Mesothelial cell of epicardium (in vitro differentiated cells): ENCODE results near the gene CLEC16A. TPM values are rescaled to one million over a fixed set of nuclear protein-coding genes. Genes with fewer than 3 reads are reported as not detected.

Source experiments
- DNase-seq, 2 experiments: peaks; one replicate each; pipeline ENCODE4 v3.0.0; 2021; ENCODE audit warnings: low spot score in 2 of 2; ENCODE audit not compliant: unreplicated experiment in 2 of 2
- H3K27ac Mint-ChIP-seq: 2 replicates; pipeline ENCODE4 v1.8.0; 2021; ENCODE audit warnings: mixed read lengths
- H3K27me3 Mint-ChIP-seq: 2 replicates; pipeline ENCODE4 v1.8.0; 2021; ENCODE audit warnings: low read depth, mixed read lengths
- H3K36me3 Mint-ChIP-seq: 2 replicates; pipeline ENCODE4 v1.8.0; 2021; ENCODE audit warnings: mixed read lengths
- H3K4me1 Mint-ChIP-seq: 2 replicates; pipeline ENCODE4 v1.8.0; 2021; ENCODE audit warnings: mixed read lengths
- H3K4me3 Mint-ChIP-seq: 2 replicates; pipeline ENCODE4 v1.8.0; 2021; ENCODE audit warnings: mild to moderate bottlenecking, moderate library complexity, mixed read lengths
- H3K9me3 Mint-ChIP-seq: 2 replicates; pipeline ENCODE4 v1.8.0; 2021; ENCODE audit warnings: mixed read lengths
- total RNA-seq: library from RNA; stranded (reverse); gene quantifications from 3 replicates; pipeline ENCODE4 v1.2.1, GENCODE V29; 2021
- TF ChIP-seq, protein P1 (sequence below): fragments of 200-600 bp; sonication (generic); IDR thresholded peaks from one replicate; pipeline ENCODE4 v1.5.0; 2021; ENCODE audit warnings: antibody characterized with exemption; ENCODE audit not compliant: unreplicated experiment

Gene CLEC16A
- total RNA-seq, 1 donor from 2014 or later: 43.3 TPM

- no peak for DNase-seq
- H3K4me1 Mint-ChIP-seq: peaks cover 12% of the 10 kb centered on the region
- no peak overlapping the region for H3K4me3 Mint-ChIP-seq
- H3K27me3 Mint-ChIP-seq: no peaks in the 10 kb centered on the region
- H3K27ac Mint-ChIP-seq: no peak overlapping the region
- H3K36me3 Mint-ChIP-seq: peaks cover 16% of the 10 kb centered on the region
- no peaks in the 10 kb centered on the region for H3K9me3 Mint-ChIP-seq
- TF ChIP-seq, protein P1, sequence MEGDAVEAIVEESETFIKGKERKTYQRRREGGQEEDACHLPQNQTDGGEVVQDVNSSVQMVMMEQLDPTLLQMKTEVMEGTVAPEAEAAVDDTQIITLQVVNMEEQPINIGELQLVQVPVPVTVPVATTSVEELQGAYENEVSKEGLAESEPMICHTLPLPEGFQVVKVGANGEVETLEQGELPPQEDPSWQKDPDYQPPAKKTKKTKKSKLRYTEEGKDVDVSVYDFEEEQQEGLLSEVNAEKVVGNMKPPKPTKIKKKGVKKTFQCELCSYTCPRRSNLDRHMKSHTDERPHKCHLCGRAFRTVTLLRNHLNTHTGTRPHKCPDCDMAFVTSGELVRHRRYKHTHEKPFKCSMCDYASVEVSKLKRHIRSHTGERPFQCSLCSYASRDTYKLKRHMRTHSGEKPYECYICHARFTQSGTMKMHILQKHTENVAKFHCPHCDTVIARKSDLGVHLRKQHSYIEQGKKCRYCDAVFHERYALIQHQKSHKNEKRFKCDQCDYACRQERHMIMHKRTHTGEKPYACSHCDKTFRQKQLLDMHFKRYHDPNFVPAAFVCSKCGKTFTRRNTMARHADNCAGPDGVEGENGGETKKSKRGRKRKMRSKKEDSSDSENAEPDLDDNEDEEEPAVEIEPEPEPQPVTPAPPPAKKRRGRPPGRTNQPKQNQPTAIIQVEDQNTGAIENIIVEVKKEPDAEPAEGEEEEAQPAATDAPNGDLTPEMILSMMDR: no peak
Measured at GRCh38 chr16:11179574-11179973, 235.2 kb downstream of the CLEC16A start.

DNA sequence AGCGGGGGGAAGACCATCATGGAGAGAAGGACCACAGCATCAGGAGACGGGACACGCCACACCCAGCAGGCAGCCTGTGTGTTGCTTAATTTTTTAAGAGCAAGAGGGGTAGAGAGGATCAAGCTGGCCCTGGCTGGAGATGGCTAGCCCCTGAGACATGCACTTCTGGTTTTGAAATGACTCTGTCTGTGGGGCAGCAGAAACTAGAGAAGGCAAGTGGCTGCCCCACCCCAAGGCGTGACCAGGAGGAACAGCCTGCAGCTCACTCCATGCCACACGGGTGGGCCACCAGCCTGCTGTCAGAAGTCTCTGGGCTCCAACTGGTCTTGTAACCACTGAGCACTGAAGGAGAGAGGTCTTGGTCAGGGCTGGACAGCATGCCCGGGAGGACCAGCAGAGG lies 236.1 kb downstream of the CLEC16A start:
- no peaks in the 10 kb centered on the region for H3K9me3 Mint-ChIP-seq
- H3K4me3 Mint-ChIP-seq: no peak overlapping the region
- H3K27me3 Mint-ChIP-seq: no peaks in the 10 kb centered on the region
- TF ChIP-seq, protein P1: no peak
- peaks cover 6% of the 10 kb centered on the region for H3K4me1 Mint-ChIP-seq
- peaks cover 12% of the 10 kb centered on the region for H3K36me3 Mint-ChIP-seq
- no peak for DNase-seq
- H3K27ac Mint-ChIP-seq: peak overlapping the region; percentile 16

DNA sequence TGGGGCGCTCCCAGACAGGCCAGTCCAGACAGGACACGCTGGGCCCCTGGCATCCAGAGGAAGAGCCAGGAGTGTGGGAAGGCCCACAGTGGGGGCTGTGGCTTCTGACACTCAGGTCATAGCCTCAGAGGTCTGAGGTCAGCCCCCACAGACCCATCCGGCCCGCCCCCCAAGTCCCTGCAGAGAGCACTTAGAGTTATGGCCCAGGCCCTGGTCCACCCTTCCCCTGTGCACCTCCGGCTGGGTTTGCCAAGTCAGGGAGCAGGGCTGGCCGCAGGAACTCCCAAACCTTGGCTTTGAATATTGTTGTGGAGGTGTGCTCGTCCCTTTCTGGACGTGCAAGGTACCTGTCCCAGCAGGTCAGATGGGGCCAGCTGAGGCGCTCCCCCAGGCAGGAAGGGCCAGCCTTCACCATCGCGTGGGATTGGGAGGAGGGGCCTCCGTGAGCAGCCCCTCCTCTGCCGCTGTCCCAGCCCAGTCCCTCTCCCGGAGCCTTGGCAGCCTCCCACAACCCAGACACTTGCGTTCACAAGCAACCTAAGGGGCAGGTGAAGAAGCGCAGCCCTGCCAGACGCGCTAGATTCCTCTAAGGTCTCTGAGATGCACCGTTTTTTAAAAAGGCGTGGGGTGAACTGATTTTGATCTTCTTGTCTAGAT lies 237.0 kb downstream of the CLEC16A start:
- no peak for DNase-seq
- H3K4me1 Mint-ChIP-seq: peaks cover 6% of the 10 kb centered on the region
- TF ChIP-seq, protein P1: no peak
- H3K27me3 Mint-ChIP-seq: no peaks in the 10 kb centered on the region
- H3K27ac Mint-ChIP-seq: peak overlapping the region; percentile 28
- peaks cover 12% of the 10 kb centered on the region for H3K36me3 Mint-ChIP-seq
- H3K4me3 Mint-ChIP-seq: no peak overlapping the region
- H3K9me3 Mint-ChIP-seq: no peaks in the 10 kb centered on the region

DNA sequence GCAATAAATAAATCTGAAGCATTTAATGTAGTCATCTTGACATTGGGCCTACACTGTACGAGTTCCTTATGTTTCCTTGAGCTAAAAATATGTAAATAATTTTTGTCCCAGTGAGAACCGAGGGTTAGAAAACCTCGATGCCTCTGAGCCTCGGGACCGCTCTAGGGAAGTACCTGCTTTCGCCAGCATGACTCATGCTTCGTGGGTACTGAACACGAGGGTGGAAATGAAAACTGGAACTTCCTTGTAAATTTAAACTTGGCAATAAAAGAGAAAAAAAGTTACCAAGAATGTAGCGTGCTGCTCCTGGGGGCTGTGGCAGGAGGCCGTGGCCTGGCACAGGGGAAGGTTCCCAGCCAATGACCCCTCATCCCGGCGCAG lies 237.5 kb downstream of the CLEC16A start:
- Mint-ChIP-seq H3K9me3 (no peaks in the 10 kb centered on the region), H3K27me3 (no peaks in the 10 kb centered on the region), H3K27ac (no peak overlapping the region), H3K4me3 (no peak overlapping the region), H3K36me3 (peaks cover 12% of the 10 kb centered on the region), H3K4me1 (peaks cover 6% of the 10 kb centered on the region)
- no peak for DNase-seq
- TF ChIP-seq, protein P1: no peak

DNA sequence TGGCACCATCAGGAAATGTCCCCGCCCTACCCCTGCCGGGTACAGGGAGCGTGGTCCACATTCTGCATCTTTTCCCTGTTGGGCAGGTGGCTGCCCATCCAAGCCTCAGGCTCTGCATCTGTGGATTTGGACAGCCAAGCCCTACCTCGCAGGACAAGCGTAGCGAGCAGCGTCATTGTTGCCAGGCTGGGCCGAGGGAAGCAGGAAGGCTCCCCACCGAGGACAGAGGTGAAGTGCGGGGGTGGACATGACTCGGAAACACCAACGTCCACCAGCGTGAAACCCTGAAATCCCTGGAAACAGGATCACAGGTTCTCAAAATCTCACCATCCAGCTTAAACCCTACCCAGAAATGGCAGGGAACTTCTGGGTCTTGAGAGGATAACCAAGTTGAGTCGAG lies 238.0 kb downstream of the CLEC16A start:
- no peak for DNase-seq
- H3K36me3 Mint-ChIP-seq: peaks cover 12% of the 10 kb centered on the region
- H3K27ac Mint-ChIP-seq: no peak overlapping the region
- H3K4me3 Mint-ChIP-seq: no peak overlapping the region
- TF ChIP-seq, protein P1: no peak
- H3K27me3 Mint-ChIP-seq: no peaks in the 10 kb centered on the region
- peaks cover 6% of the 10 kb centered on the region for H3K4me1 Mint-ChIP-seq
- H3K9me3 Mint-ChIP-seq: no peaks in the 10 kb centered on the region
